Daoy (cell line): ENCODE results near the gene DVL1. TPM values are rescaled to one million over a fixed set of nuclear protein-coding genes. Genes with fewer than 3 reads are reported as not detected.

Source experiments
- DNase-seq: peaks from one replicate; pipeline ENCODE4 v3.0.0-alpha.2; 2015; ENCODE audit warnings: low read depth
- total RNA-seq: library from RNA; depleted of rRNA; stranded (reverse); fragments of >200 nt; shearing (Covaris generic); gene quantifications from 2 replicates; pipeline ENCODE4 v1.2.3, GENCODE V29; 2014

DVL1 gene
- total RNA-seq, 1 experiment from 2014 or later = 44.4 TPM

DNA sequence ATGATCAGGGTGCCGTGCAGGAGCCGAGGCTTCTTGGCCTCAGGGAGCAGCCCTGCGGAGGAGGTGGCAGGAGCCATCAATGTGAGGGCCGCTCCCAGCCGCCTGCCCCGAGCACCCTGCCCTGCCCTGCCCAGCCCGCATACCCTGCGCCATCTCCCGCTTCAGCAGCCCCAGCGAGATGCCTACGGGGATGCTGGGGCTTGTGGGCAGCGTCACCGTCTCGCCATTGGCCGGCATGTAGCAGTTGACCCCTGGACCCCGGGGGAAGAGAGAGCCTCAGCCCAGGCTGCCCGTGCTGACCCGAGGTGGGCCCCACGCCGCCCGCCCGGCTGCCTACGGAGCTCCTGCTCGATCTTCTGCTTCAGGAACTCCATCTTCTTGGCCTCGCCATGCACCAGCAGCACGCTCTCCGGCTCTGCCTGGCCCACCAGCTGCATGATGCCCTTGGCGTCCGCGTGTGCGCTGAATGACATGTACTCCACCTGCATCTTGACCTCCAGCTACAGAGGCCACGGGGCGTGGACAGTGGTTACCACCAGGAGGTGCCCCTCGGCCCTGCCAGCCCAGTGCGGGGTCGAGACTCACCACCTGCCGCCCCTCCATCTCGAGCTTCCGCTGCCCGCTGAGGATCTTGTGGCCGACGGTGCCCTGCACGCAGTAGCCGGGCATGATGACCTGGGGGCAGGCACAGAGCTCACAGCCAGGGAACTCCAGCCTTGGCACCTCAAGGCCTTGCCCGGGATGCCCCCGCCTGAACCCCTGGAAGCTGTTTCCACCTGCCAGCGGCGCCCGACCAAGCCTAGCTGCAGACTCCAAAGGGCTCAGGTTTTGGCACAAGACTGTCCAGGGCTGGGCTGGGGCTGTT is 36.5 kb downstream of the DVL1 start:
- DNase-seq = no peak

DNA sequence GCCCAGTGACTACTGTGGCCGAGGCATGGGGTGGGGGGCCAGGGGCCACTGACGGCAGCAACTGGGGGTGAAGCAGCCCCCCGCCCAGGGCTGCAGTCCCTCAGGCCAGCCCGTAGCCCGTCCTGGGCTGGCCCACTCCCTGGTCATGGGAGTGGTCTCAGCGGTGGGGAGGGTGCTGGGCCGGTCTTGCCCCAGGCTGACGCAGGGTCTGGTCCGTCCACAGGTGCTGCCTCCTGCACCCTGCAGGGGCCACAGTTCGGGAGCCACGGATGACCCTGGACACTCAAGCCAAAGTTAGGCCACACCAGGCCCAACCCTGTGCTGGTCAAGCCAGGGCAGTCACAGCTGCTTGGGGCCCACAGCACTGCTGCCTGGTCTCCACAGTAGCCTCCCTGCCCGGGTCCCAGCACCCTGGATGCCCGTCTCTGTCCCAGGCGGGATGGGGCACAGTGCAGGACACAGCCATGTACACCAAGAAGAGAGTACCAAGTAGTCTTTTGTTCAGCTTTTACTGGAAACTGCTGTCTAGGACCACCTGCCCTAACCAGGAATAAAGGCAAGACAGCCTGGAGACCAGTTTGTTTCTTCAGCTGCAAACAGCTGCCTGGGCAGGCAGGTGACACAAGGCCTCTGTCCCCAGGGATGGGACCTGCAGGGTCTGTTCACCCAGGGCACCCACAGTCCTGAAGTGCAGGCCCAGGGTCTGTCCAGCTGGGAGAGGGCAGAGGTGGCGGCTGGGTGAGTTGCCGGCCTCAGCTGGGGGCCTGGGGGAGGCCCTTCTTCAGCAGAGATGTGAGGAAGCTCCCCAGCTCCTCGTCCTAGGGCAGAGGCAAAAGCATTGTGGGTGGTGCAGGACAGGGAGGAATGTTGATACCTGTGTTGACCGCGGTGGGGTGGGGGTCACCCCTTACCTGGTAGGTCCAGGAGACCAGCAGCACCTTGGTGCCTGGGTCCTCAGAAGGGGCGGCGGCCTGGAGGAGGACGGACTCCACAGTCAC is 37.8 kb downstream of the DVL1 start:
- DNase-seq = no peak

DNA sequence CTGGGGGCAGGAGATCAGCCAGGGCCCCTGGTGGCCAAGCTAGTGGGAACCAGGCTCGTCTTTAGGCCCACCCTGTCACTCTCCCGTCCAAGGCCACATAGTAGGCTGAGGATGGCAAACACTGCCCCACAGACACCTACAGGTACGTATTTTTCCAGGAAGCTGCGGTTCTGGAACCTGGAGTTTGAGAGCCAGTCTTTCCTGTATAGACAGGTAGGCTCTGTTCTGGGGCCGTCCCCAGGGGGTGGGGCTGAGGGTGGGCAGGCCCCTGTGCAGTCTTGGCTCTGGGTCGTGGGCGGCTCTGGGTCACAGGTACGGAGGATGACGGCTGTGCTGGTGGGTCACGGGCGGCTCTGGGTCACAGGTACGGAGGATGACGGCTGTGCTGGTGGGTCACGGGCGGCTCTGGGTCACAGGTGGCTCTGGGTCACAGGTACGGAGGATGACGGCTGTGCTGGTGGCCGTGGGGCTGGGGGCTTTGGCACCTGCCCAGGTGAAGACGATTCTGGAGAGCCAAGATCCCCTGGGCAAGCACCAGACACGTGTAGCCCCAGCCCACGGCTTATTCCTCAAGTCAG is 38.7 kb downstream of the DVL1 start:
- DNase-seq = no peak

DNA sequence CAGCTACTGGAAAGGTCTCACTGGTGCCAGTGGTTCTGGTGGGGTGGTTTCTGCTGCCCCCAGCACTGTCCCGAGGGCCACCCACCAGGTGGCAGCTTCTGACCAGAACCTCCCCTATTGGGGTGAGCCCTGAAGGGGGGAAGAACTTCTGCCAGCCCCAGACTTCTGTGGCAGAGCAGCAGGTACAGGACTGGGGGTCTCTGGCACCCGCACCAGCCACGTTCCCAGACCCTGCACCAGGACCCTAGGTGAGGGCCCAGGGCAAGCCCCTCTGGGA is 39.2 kb downstream of the DVL1 start:
- no peak for DNase-seq

DNA sequence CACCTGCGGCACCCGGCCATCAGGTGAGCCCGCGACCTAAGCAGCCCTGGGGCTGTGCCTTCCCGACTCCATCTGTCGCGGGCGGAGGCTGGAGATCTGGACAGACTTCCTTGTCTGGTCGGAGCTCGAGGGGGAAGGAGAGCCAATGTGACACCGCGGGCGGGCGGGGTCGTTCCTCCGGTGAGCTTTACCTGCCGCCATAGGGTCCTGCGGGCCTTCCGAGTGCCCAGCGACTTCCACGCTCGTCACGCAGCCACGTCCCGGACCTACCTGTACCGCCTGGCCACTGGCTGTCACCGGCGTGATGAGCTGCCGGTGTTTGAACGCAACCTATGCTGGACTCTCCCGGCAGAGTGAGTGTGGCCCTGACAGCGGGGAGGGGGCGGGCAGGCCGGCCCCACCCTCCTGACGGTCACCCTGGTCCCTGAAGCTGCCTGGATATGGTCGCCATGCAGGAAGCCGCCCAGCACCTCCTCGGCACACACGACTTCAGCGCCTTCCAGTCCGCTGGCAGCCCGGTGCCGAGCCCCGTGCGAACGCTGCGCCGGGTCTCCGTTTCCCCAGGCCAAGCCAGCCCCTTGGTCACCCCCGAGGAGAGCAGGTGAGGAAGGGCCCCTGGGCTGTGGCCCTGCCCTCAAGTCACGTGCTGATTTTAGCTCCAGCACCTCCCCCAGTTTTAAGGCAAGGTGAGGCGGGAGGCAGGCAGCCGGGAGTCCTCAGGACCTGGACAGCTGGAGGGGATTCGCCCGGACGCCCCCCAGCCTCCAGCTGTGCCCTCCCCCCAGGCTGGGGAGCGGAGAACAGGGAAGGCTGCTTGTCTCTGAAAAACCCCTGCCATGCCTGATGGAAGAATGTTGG is 39.7 kb downstream of the DVL1 start:
- DNase-seq = peak; percentile 48

DNA sequence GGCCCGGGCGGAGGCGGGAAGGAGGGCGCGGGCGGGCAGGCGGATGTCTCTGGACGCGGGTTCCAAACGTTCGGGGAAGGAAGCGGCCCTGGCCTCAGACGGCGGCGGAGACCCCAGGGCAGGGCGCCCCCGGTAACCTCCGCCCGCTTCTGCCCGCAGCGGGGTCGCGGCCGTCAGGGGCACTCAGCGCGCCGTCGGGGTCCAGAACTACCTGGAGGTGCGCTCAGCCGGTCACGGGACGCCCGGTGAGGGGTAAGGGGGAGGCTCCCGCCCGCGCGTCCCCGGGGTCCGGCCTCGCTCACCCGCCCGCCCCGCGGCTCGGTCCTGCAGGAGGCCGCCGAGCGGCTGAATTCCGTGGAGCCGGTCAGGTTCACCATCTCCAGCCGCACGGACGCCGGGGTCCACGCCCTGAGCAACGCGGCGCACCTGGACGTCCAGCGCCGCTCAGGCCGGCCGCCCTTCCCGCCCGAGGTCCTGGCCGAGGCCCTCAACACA is 40.4 kb downstream of the DVL1 start:
- DNase-seq = no peak

DNA sequence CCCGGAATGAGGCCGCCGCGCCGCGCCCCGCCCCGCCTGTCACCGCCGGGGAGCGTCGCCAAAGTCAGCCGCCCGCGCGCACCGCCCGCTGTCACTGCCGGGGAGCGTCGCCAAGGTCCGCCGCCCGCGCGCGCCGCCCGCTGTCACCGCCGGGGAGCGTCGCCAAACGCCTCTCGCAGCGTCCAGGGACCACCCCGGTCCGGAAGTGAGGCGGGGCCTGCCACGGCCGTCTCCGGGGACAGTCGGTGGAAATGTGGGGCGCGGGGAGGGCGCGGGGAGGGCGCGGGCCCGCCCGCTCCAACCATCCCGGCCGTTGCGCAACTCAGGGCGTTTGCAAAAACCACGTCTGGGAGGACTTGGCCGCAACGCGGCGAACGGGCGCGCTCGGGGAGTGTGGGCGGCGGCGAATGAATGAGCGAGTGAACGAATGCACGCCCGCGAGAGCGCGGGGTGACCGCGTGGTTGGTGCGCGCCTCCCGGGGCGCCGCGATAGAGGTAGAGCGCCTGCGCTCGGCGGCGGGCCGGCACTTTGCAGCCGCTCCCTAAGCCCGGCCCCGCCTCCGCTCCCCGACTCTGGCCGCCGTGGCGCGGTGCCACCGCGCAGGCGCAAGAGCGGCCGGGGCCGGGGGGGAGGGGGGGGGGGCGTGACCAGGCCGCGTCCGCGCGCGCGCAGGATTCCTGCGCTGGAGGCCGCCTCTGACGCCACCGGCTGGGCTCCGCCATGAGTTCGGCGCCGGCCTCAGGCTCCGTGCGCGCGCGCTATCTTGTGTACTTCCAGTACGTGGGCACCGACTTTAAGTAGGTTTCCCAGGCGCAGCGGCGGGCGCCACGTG is 41.1 kb downstream of the DVL1 start, which contains the start of the genes ACAP3 and PUSL1:
TSS of gene ACAP3 (minus strand) at position 8 of the 833 bp plus-strand sequence. CDS start 115 bp downstream, outside the sequence.
TSS of gene PUSL1 (plus strand) at position 675 of the 833 bp plus-strand sequence. CDS start at position 722, 47 bp downstream.
- DNase-seq = peak; percentile 95

DNA sequence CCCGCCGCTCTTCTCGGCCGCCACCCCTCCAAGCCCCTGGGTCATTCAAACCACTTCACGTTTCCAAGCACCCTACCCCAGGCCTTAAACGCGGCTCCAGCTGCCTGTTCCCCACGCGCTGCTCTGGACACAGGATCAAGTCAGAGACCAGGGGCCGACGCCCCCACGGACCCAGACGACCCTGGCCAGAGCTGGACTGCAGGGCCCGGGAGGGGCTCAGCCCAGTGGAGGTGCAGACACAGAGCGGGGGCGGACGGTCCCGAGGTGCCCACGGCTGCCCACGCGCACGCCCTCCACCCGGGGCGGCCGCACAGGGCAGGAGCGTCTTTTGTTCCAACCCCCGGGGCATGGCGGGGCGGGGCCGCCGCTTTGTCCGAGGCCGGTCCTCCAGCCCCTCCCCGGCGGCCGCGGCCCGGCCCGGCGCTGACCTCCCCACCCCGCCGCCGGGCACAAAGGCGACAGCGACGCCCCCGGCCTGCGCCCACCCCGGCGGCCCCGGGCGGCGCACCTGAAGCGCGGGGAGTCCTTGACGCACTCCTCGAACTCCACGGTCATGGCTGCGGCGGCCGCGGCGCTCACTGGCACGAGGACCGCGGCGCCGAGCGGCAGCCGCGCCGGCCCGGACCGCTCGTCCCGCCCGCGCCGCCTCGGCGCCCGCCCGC is 41.8 kb downstream of the DVL1 start:
- DNase-seq = no peak

DNA sequence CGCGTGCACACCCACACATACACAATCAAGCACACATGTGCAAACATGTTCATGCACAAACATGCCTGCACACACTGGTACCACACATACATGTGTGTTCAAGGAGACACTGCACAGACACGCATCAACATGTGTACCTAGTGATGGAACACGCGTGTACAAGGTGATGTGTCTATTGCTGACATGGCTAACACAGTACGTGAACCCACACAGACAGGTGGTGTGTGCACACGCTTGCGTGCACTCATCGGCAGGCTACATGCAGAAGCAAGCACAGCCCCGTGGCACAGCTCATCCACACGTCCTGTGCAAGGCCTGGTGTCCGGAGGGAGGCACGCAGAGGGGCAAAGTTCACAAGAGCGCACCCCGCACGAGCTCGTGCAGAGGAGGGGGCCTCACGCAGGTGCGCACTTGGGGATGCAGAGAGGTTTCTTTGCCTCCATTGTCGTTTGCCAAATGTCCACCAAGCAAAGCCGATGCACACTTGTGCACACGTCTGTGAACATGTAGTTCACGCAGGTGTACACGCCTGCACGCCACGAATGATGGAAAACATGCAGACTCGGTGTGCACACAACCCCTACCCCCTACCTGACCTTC is 42.5 kb downstream of the DVL1 start:
- DNase-seq = no peak

DNA sequence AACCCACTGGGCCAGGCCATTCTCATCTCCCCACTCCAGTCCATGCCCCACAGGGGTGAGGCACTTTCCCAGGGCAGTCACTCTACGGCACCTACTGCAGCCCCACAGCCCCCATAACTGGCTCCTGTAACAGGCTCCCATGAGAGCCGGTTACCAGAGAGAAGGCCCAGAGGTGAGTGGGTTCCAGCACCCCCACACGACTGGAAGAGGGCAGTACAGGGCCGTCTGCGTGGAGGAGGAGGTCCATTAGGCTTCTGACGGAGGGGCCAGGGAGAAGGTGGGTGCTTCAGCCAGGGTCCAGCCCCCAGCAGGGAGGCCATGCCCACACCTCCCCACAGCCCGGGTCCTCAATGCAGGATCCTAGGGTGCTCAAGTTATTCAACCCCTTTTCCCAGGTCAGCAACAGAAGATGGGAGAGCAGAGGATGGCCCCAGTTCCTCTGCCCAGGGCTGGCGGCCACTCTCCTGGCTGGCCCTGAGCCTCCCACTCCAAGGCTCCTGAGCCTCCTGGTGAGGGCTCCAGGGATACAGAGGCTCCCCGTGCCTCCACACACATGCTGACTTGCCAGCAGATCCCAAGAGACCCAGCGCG is 43.1 kb downstream of the DVL1 start:
- peak; percentile 51 for DNase-seq

DNA sequence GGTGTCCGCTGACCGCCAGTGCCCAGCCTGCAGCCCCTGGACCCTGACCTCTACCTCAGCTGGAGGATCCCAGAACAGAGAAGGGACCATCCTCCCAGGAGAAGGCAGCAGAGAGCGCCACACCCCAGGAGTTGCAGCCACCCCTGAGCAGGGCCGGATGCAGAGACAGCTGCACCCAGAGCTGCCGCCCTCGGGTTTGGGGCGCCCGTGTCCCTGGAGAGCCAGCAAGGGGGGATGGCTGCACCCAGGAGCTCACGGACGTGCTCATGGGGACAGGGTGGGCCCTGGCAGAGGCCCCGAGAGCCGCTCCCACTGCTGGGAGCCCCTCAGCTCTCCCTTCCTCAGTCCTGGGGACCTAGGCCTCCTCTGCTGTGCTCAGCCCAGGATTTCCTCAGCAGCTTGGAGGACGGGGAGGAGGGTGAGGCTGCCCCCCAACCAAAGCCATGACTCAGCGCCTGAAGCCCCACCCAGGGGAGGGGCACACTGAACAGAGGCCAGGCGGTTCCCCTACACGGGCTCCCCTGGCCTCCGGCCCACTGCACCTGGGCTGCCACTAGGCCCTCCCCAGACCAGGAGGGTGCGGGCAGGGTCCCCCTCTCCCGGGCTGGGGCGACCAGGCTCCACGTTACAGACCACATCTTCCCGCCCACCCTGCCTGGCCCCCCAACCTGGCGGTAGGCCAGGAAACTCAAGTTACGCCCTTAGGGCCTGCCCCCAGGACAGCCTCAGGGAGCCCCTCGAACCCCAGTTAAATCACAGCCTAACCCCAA is 43.7 kb downstream of the DVL1 start:
- peak; percentile 89 for DNase-seq

DNA sequence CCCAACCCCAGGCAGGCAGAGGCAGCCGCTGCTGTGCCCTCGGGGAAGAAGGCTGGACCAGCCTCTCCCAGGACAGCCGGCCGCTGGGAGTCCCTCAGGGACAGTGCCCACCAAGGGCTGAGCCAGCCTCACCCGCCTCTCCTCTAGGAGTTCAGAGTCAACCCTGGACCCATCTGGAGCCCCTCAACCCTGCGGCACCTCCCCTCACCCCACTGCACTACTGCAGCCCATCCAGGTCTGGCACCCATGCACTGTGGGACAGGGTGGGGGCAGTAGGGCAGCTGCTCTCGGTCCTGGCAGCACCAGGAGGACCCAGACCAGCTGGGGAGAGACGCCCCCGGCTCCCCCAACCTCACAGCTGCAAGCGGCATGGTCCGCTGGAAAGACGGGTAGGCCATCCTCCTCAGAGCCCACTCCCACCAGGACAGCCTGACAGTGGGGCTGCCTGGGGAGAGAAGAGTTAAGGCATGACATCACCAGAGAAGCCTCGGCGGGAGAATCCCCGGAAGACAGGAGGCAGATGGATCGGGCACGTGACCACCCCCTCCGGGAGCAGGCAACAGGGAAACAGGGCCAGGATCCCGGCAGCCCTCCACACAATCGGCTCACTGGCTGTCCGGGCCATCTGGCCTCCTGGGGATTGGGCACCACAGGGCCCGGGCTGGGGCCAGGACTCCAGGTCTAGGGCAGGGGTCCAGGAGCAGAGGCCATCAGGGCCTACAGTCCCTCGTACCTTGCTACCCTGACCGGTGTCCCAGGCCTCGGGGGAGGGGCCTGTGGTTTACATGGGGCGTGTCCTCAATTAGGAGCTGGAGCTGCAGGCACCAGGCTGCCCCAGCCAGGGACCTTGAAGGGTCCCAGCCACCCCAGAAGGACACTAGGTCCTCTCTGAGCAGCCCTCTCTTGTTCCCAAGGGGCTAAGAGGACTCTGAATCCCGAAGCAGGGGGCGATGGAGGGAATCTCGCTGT is 44.6 kb downstream of the DVL1 start:
- DNase-seq = peak; percentile 82

DNA sequence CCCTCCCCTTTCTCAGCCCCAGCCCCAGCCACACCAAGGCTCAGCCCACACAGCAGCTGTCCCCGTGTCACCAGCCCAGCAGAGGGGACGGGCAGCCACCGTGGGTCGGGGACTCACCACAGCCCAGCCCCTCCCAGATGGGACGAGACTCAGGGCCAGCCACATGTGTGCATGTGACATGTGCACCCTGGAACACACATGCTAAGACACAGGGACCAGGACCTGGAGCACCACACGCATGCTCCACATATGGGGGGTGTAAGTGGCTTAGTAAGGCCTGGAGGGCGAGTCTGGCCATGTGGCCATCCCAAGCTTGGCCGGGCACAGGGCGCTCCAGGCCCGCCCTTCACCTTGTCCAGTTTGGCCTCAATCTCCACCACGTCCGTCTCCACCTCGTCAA is 45.5 kb downstream of the DVL1 start:
- DNase-seq = no peak

DNA sequence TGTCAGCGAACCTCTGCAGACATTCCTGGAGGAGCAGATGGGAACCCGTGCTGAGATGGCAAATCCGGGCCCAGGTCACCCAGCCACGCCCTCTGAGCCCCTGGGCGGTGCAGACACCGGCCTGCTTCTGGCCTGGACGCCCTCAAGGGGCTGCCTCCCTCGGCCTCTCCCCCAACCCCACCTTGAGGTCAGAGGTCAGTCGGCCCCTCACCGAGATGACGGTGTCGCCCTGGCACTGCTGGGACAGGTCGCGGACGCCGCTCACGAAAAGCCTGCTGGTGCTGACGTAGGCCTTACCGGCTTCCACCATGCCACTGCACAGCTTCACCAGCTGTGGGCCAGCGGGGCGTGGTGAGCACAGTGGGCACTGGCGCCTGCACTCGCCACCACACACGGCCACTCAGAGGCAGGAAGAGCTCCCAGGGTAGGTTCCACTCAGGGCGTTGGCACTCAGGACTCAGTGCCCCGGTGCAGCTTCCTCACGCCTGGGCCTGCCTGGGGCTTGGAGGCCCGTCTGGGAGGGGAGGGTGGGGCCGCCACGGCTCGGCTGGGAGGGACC is 46.2 kb downstream of the DVL1 start:
- no peak for DNase-seq

DNA sequence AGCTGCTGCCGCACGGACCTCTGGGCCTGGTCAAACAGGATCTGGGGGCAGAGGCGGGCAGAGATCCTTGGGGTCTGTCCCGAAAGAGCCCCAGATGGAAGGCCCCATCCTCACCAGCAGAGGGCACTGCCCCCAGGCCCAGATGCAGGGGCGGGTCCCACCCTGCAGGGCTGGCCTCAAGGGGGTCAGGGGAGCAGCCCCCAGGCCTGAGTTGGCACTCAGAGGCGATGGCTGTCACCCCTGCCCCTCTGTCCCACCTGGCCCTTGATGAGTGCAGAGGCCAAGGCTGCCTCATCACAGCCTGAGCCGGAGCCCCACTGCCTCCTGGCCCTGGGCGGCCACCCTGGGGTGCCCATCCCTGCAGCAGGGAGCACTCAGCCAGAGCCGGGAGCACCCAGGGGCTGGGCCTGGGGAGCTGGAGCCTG is 47.2 kb downstream of the DVL1 start:
- no peak for DNase-seq

DNA sequence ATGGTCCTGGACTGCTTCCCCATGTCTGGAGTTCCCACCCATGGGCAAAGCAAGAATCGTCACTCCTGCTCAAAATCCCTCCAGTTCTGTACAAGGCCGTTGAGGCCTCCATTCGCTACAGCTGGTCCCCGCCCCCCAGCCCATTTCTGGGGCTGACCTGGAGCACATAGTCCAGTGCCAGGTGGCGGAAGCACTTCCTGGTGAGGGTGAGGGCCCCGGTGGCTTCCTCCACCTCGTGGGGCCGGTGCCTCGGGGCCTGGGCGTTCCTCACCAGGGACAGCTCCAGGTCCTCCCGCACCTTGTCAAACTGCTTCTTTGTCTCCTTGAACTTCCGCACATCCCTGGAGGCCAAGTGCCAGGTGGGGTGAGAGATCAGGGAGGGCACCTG is 48.9 kb downstream of the DVL1 start:
- no peak for DNase-seq
